Limb (tissue), 2 donors: ENCODE data around the gene C9orf50.
A peak's percentile ranks its signal among the peaks of the same experiment; 100 is the strongest.

Experiments used
- DNase-seq, 2 donors: peaks; one replicate each; pipeline ENCODE4 v3.0.0-alpha.2; 2016; ENCODE audit errors: extremely low spot score in 2 of 2

The C9orf50 gene

GRCh38 chr9:129591916-129592315, 29.0 kb downstream of the C9orf50 start:
- DNase-seq = no peak

GRCh38 chr9:129590466-129590865, 30.4 kb downstream of the C9orf50 start:
- no peak for DNase-seq

- no peak for DNase-seq
These were observed 33.2 kb downstream of the C9orf50 start for GRCh38 chr9:129587487-129588262.

- DNase-seq = peak in 1 of 2 donors; percentile 59
These were observed 34.2 kb downstream of the C9orf50 start for GRCh38 chr9:129586685-129587084.

- DNase-seq = no peak
These were observed 34.7 kb downstream of the C9orf50 start for GRCh38 chr9:129586245-129586644.

- no peak for DNase-seq
These were observed 35.5 kb downstream of the C9orf50 start for GRCh38 chr9:129585352-129585751.

- DNase-seq = peak; percentile 64 to 73
These were observed 36.8 kb downstream of the C9orf50 start for GRCh38 chr9:129584136-129584535.

- DNase-seq = no peak
These were observed 37.4 kb downstream of the C9orf50 start for GRCh38 chr9:129583308-129584038.

- DNase-seq = no peak
These were observed 38.0 kb downstream of the C9orf50 start for GRCh38 chr9:129582855-129583254.

- DNase-seq = no peak
These were observed 39.3 kb downstream of the C9orf50 start for GRCh38 chr9:129581505-129582189.

- DNase-seq = no peak
These were observed 40.5 kb downstream of the C9orf50 start for GRCh38 chr9:129580211-129580915.

- no peak for DNase-seq
These were observed 41.6 kb downstream of the C9orf50 start for GRCh38 chr9:129579294-129579693.

GRCh38 chr9:129576546-129577543, 44.1 kb downstream of the C9orf50 start:
- DNase-seq = no peak

GRCh38 chr9:129575818-129576217, 45.1 kb downstream of the C9orf50 start:
- DNase-seq = no peak

GRCh38 chr9:129574911-129575585, 45.9 kb downstream of the C9orf50 start:
- no peak for DNase-seq

GRCh38 chr9:129573977-129574376, 46.9 kb downstream of the C9orf50 start:
- DNase-seq = no peak

- no peak for DNase-seq
These were observed 48.4 kb downstream of the C9orf50 start for GRCh38 chr9:129572517-129572916.

GRCh38 chr9:129572052-129572425, 48.9 kb downstream of the C9orf50 start:
- no peak for DNase-seq

- DNase-seq = no peak
These were observed 49.4 kb downstream of the C9orf50 start for GRCh38 chr9:129571298-129572051.
